GM21423 (cell line): Measurements from ENCODE around the gene GATA2.

Experiments used
- ATAC-seq: cut with Tn5 transposase; IDR thresholded peaks from one replicate; pipeline ENCODE4 v1.9.1; 2021; ENCODE audit warnings: mild to moderate bottlenecking, moderate library complexity; ENCODE audit not compliant: unreplicated experiment

GATA2 gene

DNA sequence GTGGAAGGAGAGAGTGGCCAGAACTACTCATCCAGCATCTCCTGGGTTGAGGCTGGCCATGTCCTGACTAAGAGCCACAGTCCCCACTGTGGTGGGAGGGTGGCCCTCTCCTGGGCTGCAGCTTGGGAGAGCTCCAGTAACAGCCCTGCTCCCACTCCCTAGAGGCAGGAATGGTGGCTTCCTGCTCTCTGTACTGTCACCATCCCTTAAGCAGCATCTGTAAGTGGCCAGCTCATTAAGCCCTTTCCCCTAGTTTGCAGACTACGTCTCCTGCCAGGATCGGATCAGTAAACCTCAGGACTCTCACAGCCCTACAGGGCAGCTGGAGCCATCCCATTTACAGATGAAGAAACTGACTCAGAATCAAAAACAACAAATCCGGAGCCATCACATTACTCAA, 56.8 kb downstream of the GATA2 start:
- ATAC-seq: no peak

DNA sequence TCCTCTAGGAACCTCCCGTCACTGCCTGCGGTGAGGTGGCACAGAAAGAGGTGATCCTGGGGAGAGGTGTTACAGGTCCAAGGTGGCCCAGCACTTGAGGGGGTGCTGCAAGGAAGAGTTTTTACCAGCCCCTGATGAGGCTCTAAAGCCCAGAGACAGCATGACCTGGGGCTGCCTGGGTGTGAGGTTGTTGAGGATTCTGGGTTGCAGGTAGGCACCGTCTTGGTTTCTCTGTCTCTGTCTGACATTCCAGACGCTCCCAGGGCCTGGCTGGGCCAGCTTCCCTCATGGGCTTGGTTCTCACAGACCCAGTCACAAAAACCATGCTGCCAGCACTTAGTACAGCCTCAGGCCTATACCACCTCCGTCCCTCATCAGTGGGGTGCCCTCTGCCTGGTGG, 57.4 kb downstream of the GATA2 start:
- ATAC-seq: no peak

DNA sequence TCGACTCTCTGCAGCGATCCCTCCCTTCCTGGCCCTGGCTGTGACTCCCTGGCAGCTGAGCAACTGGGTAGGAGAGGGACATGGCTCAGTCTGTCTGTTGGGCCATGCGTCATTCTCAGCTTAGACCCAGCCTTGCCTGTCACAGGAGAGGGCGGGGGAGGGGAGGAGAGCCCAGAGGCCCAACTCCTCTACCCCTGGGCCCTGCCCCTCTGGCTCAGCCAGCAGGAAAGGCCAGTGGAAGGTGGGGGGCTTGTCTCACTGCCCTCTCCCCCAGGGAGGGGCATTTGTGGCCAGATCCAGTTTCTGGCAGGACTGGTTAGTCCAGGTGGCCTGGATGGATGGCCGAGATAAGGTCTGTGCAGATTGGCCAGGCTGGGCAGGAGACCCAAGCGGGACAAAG, 57.9 kb downstream of the GATA2 start:
- no peak for ATAC-seq

DNA sequence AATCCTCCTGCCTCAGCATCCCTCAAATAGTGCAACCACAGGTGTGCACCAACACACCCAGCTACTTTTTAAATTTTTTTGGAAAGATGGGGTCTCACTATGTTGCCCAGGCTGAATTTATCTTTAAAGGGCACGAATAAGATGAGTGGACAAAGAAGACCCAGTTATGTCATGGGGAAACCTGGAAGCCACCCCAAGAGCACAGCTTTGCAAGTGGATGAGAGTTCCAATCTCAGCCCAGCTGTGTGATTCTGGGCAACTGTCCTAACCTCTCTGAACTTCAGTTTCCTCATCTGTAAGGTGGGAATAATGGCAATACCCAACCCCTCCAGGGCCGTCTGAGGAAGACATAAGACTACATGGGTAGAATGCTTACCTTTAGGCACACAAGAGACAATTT, 58.5 kb downstream of the GATA2 start:
- ATAC-seq: no peak

DNA sequence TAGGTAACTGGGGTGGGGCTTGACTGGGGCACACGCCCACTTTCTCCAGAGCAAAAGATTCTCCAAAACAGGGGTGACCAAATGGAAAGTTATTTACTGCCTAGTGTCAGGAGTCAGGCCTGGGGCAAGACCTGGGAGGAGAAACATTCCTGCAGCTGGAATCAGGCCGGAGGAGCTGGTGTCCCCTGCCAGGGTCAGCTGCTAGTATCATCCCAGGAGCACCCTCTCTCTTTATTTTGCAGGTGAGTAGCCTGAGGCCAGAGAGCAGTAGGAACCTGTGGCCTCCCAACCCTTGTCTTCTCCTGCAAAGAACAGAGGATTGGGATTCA, 59.2 kb downstream of the GATA2 start:
- no peak for ATAC-seq

DNA sequence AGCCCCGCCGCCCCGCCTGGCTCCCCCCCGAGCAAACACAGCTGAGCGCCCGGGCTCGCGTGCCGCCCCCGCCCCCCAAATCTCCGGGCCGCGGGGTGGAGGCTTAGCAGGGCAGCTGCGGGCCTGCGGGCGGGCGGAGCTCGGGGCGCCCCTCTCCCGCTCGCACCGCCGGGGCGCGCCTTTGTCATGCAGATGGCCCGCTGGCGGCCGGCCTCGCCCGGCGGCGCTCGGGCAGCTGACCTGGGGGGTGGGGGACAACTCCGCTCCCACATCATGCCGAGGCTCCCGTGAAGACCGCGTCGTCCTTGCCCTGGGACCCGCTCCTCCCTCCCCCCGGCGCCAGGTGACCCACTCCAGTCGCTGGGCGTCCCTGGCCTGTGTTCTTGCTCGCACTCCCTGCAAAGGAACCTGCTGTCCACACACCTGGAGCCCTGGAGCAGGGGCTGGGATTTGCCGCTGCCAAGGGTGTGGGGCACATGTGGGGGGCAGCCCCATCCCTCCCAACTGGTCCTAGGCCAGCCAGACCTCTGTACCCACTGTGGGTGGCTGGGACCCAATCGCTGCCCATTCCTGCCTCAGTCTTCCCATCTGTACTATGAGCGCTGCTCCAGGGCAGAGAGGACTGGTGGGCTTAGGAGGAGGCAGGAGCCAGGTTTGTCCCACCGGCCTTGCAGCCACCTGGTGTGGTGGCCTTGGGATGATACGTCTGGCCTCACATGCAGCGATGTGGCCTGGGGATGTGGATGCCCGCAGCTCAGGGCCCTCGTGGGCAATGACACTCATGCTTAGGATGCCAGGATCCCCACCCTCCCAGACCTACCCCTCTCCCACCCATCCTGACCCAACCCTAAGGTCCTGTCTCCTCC, 59.8 kb downstream of the GATA2 start:
- ATAC-seq: no peak

DNA sequence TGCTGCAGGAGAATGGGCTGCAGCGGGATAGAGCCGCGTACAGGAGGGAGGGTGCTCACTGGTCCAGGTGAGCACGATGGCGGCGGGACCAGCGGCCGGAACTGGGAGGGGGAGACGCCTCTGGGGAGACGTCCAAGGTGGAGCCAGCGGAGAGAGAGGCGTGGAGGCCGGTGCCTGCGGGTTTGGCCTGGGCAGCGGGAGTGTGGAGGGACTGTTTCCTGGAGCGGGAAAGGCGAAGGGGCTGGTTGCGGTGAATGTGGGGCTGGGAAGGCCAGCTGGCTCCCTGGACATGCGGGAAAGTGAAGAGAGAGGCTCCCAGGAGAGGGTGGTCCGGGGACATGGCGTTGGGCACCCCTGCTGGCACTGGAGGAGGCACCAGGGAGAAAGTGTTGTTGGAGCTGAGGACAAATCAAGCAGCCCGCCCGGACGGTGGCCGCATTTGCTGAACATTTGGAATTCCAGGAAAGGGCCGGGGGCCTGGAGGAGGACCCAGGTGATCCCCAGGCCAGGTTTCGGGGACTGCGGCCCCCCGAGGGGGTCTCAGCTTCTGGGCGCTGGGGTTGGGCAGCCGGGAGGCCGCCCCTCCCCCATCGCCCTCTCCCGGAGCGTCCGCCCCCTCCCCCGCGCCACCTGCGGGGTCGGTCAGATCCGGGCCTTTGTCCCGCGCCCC, 60.6 kb downstream of the GATA2 start:
- no peak for ATAC-seq

DNA sequence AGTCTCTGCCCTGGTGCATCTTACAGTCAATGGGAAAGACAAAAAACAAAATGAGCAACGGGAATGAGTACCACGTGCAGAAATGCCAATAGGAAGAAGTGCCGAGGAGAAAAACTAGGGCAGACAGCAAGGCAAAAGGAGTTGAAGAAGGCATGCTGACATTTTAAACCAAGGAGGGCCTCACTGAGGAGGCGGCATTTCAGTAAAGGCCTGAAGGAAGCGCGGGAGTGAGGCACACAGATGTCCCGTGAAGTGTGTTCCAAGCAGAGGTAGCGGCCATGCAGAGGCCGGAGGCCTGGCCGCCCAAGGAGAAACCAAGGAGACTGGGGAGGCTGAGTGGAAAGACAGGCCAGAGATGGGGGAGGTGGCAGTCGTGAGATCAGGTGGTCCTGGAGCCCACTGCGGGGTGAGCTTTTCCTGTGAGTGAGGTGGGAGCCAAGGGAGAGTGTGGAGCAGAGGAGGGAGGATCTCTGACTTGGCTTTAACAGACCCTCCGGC, 61.1 kb downstream of the GATA2 start:
- no peak for ATAC-seq

DNA sequence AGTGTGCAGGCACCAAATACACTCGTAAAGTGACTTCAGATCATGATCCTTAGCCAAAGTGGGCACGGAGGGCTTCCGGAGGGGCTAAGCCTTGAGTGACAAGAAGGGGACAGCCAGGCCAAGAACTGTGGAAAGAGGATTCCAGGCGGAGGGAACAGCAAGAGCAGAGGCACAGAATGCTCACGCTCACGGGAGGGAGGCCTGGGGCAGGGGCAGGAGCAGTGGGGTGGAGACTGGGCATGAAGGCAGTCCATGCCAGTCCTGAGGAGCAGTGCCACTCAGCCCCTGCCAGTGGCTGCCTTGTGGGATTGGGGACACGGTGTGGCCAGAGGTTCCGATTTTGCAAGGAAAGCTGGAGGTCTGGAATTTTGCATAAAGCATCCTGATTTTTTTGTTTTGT, 62.3 kb downstream of the GATA2 start:
- ATAC-seq: no peak

DNA sequence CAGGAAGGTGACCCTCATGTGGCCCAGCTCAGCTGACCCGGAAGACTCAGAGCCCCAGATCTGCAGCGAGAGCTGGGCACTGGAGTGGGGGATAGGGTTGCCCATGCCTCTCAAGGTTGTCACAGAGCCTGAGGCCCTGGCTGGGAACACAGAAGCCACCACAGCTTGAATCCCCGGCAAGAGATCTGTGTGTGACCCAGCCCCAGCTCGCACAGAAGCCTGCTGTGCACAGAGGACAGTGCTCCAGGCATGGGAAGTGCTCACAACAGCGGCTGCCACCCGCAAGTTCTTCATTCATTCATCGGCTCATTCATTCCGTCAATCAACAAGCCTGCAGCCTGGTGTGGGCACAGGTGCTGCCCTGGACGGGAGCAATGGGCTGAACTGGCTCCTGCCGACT, 62.7 kb downstream of the GATA2 start:
- no peak for ATAC-seq

DNA sequence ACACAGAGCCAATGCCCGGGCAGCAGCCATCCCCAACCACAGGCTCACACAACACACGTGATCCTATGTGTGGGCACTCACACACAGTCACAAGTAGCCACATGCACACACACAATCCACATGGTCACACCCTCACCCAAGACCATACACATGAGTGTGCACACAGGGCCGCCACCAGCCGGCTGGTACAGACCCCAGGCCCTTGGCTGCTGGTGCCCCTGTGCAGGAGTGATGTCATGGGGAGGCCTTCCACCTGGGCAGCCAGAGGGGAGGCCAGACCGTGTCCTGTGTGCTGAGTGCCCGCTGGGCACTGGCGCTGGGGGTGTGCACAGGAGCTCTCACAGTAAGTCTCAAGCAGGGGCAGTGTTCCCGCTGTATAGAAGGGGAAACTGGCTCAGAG, 63.2 kb downstream of the GATA2 start:
- no peak for ATAC-seq
